K562 (cell line): ENCODE data around the gene C16orf95. TPM values are rescaled to one million over a fixed set of nuclear protein-coding genes. Genes with fewer than 3 reads are reported as not detected.

Experiments used
- BMI1 ChIP-seq: fragments of 150-350 bp; IDR thresholded peaks from 2 replicates; pipeline ENCODE4 v1.6.1; 2014; ENCODE audit warnings: low read length
- CAMTA2 ChIP-seq: fragments of 250-450 bp; sonication (Bioruptor Pico); conservative IDR thresholded peaks from 2 replicates; pipeline ENCODE4 v1.5.1; 2022
- CCNT2 ChIP-seq: IDR thresholded peaks from 2 replicates; pipeline ENCODE4 v1.6.1; 2011; ENCODE audit warnings: borderline replicate concordance, low read depth, mild to moderate bottlenecking, moderate library complexity, mixed read lengths, low read length; ENCODE audit not compliant: insufficient read length; ENCODE audit errors: extremely low read depth
- CSDE1 ChIP-seq, 2 experiments: fragments of 450-650 bp; IDR thresholded peaks; 2 replicates each; pipeline ENCODE4 v1.6.1; 2016; ENCODE audit warnings: mild to moderate bottlenecking in 1 of 2
- ETV5 ChIP-seq: sonication (generic); formaldehyde crosslinking; IDR thresholded peaks from 2 replicates; pipeline ENCODE4 v1.4.0; 2020; ENCODE audit warnings: low read depth, mild to moderate bottlenecking, missing genetic modification reagents
- EZH2 ChIP-seq: IDR thresholded peaks from 2 replicates; pipeline ENCODE4 v1.6.1; 2012; ENCODE audit warnings: low read depth, mild to moderate bottlenecking, inconsistent platforms, low read length, borderline replicate concordance
- FOXM1 ChIP-seq, 2 experiments: fragments of 450-650 bp in 1 of 2; sonication (generic) in 1 of 2; formaldehyde crosslinking in 1 of 2; IDR thresholded peaks; 2 replicates each; pipeline versions ENCODE4 v1.6.1 to v1.9.0; 2017 to 2022; ENCODE audit warnings: low read depth in 2 of 2, mild to moderate bottlenecking in 2 of 2, missing genetic modification reagents in 1 of 2, moderate library complexity in 1 of 2
- GABPB1 ChIP-seq: sonication (generic); formaldehyde crosslinking; IDR thresholded peaks from 2 replicates; pipeline ENCODE4 v1.8.0; 2022; ENCODE audit warnings: mild to moderate bottlenecking, missing genetic modification reagents
- GTF2F1 ChIP-seq: IDR thresholded peaks from 2 replicates; pipeline ENCODE4 v1.6.1; 2011; ENCODE audit warnings: low read depth, low read length, improper control_type of control experiment
- HCFC1 ChIP-seq: IDR thresholded peaks from 2 replicates; pipeline ENCODE4 v1.6.1; 2012; ENCODE audit warnings: low read depth, low read length, improper control_type of control experiment
- HDAC6 ChIP-seq: IDR thresholded peaks from 2 replicates; pipeline ENCODE4 v1.6.1; 2012; ENCODE audit warnings: low read depth, mild to moderate bottlenecking, control low read depth, inconsistent platforms, low read length, moderate library complexity
- HLTF ChIP-seq: fragments of 450-650 bp; IDR thresholded peaks from 2 replicates; pipeline ENCODE4 v1.6.1; 2016
- JUNB ChIP-seq: fragments of 450-650 bp; formaldehyde crosslinking; conservative IDR thresholded peaks from 2 replicates; pipeline ENCODE4 v1.4.0; 2020; ENCODE audit warnings: mild to moderate bottlenecking
- KDM5B ChIP-seq: fragments of 200-600 bp; sonication (generic); IDR thresholded peaks from 2 replicates; pipeline ENCODE4 v1.6.1; 2012; ENCODE audit warnings: low read depth, mild to moderate bottlenecking, moderate library complexity, low read length, control low read depth, inconsistent platforms; ENCODE audit not compliant: insufficient replicate concordance
- MTA3 ChIP-seq: fragments of 450-650 bp; formaldehyde crosslinking; IDR thresholded peaks from 2 replicates; pipeline ENCODE4 v1.6.1; 2017; ENCODE audit warnings: mild to moderate bottlenecking, borderline replicate concordance
- NCOA1 ChIP-seq: fragments of 450-650 bp; IDR thresholded peaks from 2 replicates; pipeline ENCODE4 v1.6.1; 2016; ENCODE audit warnings: low read depth
- PCBP2 ChIP-seq: fragments of 200-400 bp; formaldehyde crosslinking; IDR thresholded peaks from 2 replicates; pipeline ENCODE4 v1.6.1; 2018; ENCODE audit warnings: low read length, low read depth, mild to moderate bottlenecking, moderate library complexity; ENCODE audit not compliant: poor library complexity, severe bottlenecking
- SMARCE1 ChIP-seq: fragments of 450-650 bp; IDR thresholded peaks from 2 replicates; pipeline ENCODE4 v1.7.1; 2016; ENCODE audit warnings: mild to moderate bottlenecking
- STAT5A ChIP-seq: IDR thresholded peaks from 2 replicates; pipeline ENCODE4 v1.6.1; 2012; ENCODE audit warnings: low read length, inconsistent platforms, borderline replicate concordance
- TCF7L2 ChIP-seq: fragments of 150-350 bp; IDR thresholded peaks from 2 replicates; pipeline ENCODE4 v1.6.1; 2016; ENCODE audit warnings: low read depth, mild to moderate bottlenecking, low read length, moderate library complexity
- ZBTB34 ChIP-seq: fragments of 250-450 bp; sonication (Bioruptor Pico); IDR thresholded peaks from 2 replicates; pipeline ENCODE4 v1.8.0; 2021; ENCODE audit warnings: mild to moderate bottlenecking, moderate library complexity
- ZFP36 ChIP-seq: fragments of 150-350 bp; IDR thresholded peaks from 2 replicates; pipeline ENCODE4 v1.6.1; 2018; ENCODE audit warnings: low read length, low read depth; ENCODE audit not compliant: partially characterized antibody
- ZNF253 ChIP-seq: fragments of 250-450 bp; sonication (Bioruptor Pico); conservative IDR thresholded peaks from 2 replicates; pipeline ENCODE4 v1.6.1; 2021; ENCODE audit warnings: mild to moderate bottlenecking
- ZNF324 ChIP-seq: fragments of 250-450 bp; sonication (Bioruptor Pico); IDR thresholded peaks from 2 replicates; pipeline ENCODE4 v1.4.0; 2020; ENCODE audit warnings: mild to moderate bottlenecking
- ZNF41 ChIP-seq: fragments of 250-450 bp; sonication (Bioruptor Pico); conservative IDR thresholded peaks from 2 replicates; pipeline ENCODE4 v1.4.0; 2020; ENCODE audit warnings: mild to moderate bottlenecking
- ZNF444 ChIP-seq: fragments of 250-450 bp; sonication (Bioruptor Pico); IDR thresholded peaks from 2 replicates; pipeline ENCODE4 v1.4.0; 2020; ENCODE audit warnings: mild to moderate bottlenecking, moderate library complexity
- ZNF589 ChIP-seq: fragments of 200-800 bp; sonication (Bioruptor generic); IDR thresholded peaks from 2 replicates; pipeline ENCODE4 v1.6.1; 2016; ENCODE audit warnings: low read depth, missing genetic modification characterization, missing compliant biosample characterization
- ZSCAN29 ChIP-seq: fragments of 450-650 bp; IDR thresholded peaks from 2 replicates; pipeline ENCODE4 v1.6.1; 2017
- polyA plus RNA-seq, 8 experiments: library from polyadenylated mRNA; depleted of rRNA in 4 of 8; stranded (reverse) in 5 of 8; unstranded in 3 of 8; fragments of >200 nt; fragmentation: Nextera tagmentation in 2 of 8; fragmentation: Illumina TruSeq in 1 of 8; extraction: Ambion mirVana in 2 of 8; extraction: Trizol in 1 of 8; gene quantifications; 2 replicates each; pipeline versions ENCODE4 v1.2.1 to v1.2.3, GENCODE V29; 2011 to 2014; ENCODE audit warnings: inconsistent platforms in 1 of 8, missing spikeins in 1 of 8
- total RNA-seq, 7 experiments: library from RNA; depleted of rRNA in 6 of 7; stranded (reverse); fragments of >200 nt in 6 of 7; fragmentation: Illumina TruSeq in 2 of 7; extraction: Trizol in 2 of 7; gene quantifications; 2 replicates each; pipeline versions ENCODE4 v1.2.1 to v1.2.3, GENCODE V29; 2011 to 2021; ENCODE audit warnings: low replicate concordance in 1 of 7
- TF ChIP-seq, protein P1 (sequence below): IDR thresholded peaks from 3 replicates; pipeline ENCODE4 v1.6.1; 2011; ENCODE audit warnings: borderline replicate concordance, mild to moderate bottlenecking; ENCODE audit not compliant: insufficient read length, insufficient read depth

C16orf95 gene
- total and polyA plus RNA-seq, 9 of the 15 experiments (the other 6 are each of a cell fraction or from before 2014, with no cell fraction given) = 6.5 to 20.5 (median 9.4) TPM

GRCh38 chr16:87316923-87317749 is at the start of gene C16orf95 (continued):
- TF ChIP-seq ZBTB34 (no peak), GABPB1 (CRISPR knock-in tag) (peak; percentile 20; the same call in 1 of the 2 replicates), ZNF41 (CRISPR knock-in tag) (no peak), GTF2F1 (peak; percentile 56; the same call in 1 of the 2 replicates), MTA3 (peak; percentile 76; the same call in 1 of the 2 replicates), STAT5A (no peak), HCFC1 (peak; percentile 47), TCF7L2 (no peak), BMI1 (no peak), NCOA1 (no peak), JUNB (CRISPR knock-in tag) (no peak), ZNF589 (CRISPR knock-in tag) (no peak), CSDE1 (IDR thresholded peaks at IDR 0.05) (peak in 1 of 2 experiments; percentile 24; a peak in 1 of 4 replicates), ZNF324 (CRISPR knock-in tag) (no peak), CCNT2 (peak; percentile 0), ETV5 (CRISPR knock-in tag) (no peak), HLTF (peak; percentile 81), KDM5B (peak; percentile 72), HDAC6 (no peak), ZFP36 (no peak), ZSCAN29 (no peak), ZNF444 (CRISPR knock-in tag) (no peak), ZNF253 (CRISPR knock-in tag) (no peak), SMARCE1 (no peak), EZH2 (no peak), FOXM1 (IDR thresholded peaks at IDR 0.05; ENCODE audit: low read depth) (no peak), FOXM1 (CRISPR knock-in tag; IDR thresholded peaks at IDR 0.05; ENCODE audit: low read depth) (no peak), PCBP2 (no peak), CAMTA2 (CRISPR knock-in tag) (0 out of 2 replicates have a peak, but pooled peaks have one; percentile 74)
- TF ChIP-seq, protein P1, sequence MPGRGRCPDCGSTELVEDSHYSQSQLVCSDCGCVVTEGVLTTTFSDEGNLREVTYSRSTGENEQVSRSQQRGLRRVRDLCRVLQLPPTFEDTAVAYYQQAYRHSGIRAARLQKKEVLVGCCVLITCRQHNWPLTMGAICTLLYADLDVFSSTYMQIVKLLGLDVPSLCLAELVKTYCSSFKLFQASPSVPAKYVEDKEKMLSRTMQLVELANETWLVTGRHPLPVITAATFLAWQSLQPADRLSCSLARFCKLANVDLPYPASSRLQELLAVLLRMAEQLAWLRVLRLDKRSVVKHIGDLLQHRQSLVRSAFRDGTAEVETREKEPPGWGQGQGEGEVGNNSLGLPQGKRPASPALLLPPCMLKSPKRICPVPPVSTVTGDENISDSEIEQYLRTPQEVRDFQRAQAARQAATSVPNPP = no peak
